Body of pancreas (tissue), 4 donors: ENCODE measurements around the gene DKK3.

ENCODE experiments used
- POLR2A ChIP-seq, 3 donors: fragments of 450-650 bp; IDR thresholded peaks; one replicate each; pipeline ENCODE4 v1.6.1; 2016; ENCODE audit warnings: antibody characterized with exemption in 3 of 3, mild to moderate bottlenecking in 2 of 3
- TF ChIP-seq, protein P1 (sequence below), 7 experiments: fragments of 450-650 bp in 4 of 7; fragments of 200-600 bp in 3 of 7; sonication (generic) in 3 of 7; IDR thresholded peaks; one replicate each; pipeline ENCODE4 v1.5.1; 2016 to 2019; ENCODE audit warnings: antibody characterized with exemption in 7 of 7

DNA sequence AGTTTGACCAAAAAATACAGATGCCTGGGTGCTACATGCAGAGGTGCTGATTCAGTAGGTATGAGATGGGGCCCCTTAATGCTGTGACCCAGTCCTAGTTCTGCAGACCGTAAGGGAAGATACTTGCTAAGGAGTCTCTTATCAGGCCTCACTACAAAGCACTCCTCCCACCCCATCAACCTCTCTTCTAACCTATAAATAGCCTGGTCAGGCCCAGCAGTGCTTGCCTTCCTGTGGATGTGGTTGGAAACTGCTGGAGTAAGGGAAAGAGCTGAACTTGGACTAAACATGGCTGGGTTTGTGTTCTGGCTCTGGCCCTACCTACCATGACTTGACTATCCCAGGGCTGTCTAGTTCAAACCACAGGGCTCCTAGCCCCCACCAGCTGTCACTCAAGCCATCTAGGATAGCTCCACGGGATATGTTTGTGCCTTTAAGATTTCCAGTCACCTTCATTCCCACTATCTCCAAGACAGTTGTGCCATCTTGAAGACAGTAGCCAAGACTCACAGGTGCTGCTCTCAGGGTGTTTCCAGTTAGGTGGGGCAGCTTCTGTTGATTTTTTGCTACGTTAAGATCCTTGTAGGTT, 9.5 kb upstream of the DKK3 start:
- TF ChIP-seq, protein P1, sequence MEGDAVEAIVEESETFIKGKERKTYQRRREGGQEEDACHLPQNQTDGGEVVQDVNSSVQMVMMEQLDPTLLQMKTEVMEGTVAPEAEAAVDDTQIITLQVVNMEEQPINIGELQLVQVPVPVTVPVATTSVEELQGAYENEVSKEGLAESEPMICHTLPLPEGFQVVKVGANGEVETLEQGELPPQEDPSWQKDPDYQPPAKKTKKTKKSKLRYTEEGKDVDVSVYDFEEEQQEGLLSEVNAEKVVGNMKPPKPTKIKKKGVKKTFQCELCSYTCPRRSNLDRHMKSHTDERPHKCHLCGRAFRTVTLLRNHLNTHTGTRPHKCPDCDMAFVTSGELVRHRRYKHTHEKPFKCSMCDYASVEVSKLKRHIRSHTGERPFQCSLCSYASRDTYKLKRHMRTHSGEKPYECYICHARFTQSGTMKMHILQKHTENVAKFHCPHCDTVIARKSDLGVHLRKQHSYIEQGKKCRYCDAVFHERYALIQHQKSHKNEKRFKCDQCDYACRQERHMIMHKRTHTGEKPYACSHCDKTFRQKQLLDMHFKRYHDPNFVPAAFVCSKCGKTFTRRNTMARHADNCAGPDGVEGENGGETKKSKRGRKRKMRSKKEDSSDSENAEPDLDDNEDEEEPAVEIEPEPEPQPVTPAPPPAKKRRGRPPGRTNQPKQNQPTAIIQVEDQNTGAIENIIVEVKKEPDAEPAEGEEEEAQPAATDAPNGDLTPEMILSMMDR (IDR thresholded peaks at IDR 0.05), result no peak
- TF ChIP-seq POLR2A (IDR thresholded peaks at IDR 0.05), result no peak
